H1 (cell line): ENCODE results near the gene CYTL1. TPM values are rescaled to one million over a fixed set of nuclear protein-coding genes. Genes with fewer than 3 reads are reported as not detected.

Experiments
- CBX5 ChIP-seq: fragments of 300-800, 300-1000 bp; sonication (generic); IDR thresholded peaks from 2 replicates; pipeline ENCODE4 v1.7.1; 2016; ENCODE audit warnings: antibody characterized with exemption, low read length, low read depth
- CHD2 ChIP-seq: IDR thresholded peaks from 2 replicates; pipeline ENCODE4 v1.6.1; 2012; ENCODE audit warnings: low read length, improper control_type of control experiment
- CREB1 ChIP-seq: IDR thresholded peaks from 2 replicates; pipeline ENCODE4 v1.6.1; 2012; ENCODE audit warnings: inconsistent platforms
- CTBP2 ChIP-seq: IDR thresholded peaks from 2 replicates; pipeline ENCODE4 v1.7.0; 2011; ENCODE audit warnings: borderline replicate concordance, mild to moderate bottlenecking, moderate library complexity, mixed read lengths, low read length; ENCODE audit not compliant: insufficient read depth, insufficient read length
- PHF8 ChIP-seq: fragments of 200-600 bp; sonication (generic); conservative IDR thresholded peaks from 2 replicates; pipeline ENCODE4 v1.7.1; 2012; ENCODE audit warnings: low read depth, mild to moderate bottlenecking, inconsistent platforms, low read length, moderate library complexity
- POLR2A ChIP-seq, 2 experiments: IDR thresholded peaks; 1 replicate in 1 of 2; 2 replicates in 1 of 2; pipeline ENCODE4 v1.6.1; 2011; ENCODE audit warnings: low read depth in 2 of 2, low read length in 2 of 2, mild to moderate bottlenecking in 2 of 2; ENCODE audit errors: control extremely low read depth in 1 of 2
- polyA plus RNA-seq, 7 experiments: library from polyadenylated mRNA; depleted of rRNA in 3 of 7; stranded (reverse) in 5 of 7; unstranded in 2 of 7; fragments of >200 nt in 5 of 7; fragments of 200-250 nt in 2 of 7; gene quantifications; 1 replicate in 5 of 7; 2 replicates in 1 of 7; 4 replicates in 1 of 7; pipeline versions ENCODE4 v1.2.1 to v1.2.3, GENCODE V29; 2011 to 2013; ENCODE audit warnings: missing spikeins in 2 of 7, mixed read lengths in 2 of 7
- total RNA-seq: library from RNA; stranded (reverse); fragmentation: NEBNext Ultra II Directional; extraction: Animal tissue kit (Norgen Biotek cat#: 25700); gene quantifications from 2 replicates; pipeline ENCODE4 v1.2.1, GENCODE V29; 2021
- TF ChIP-seq, protein P1 (sequence below), 3 experiments: IDR thresholded peaks; 1 replicate in 2 of 3; 2 replicates in 1 of 3; pipeline versions ENCODE4 v1.5.1 to v1.6.1; 2011; ENCODE audit warnings: low read length in 3 of 3, mild to moderate bottlenecking in 3 of 3, inconsistent platforms in 2 of 3, low read depth in 1 of 3, moderate library complexity in 1 of 3; ENCODE audit not compliant: insufficient read depth in 1 of 3; ENCODE audit errors: control extremely low read depth in 1 of 3
- TF ChIP-seq, protein P2 (sequence below): IDR thresholded peaks from 2 replicates; pipeline ENCODE4 v1.6.1; 2012; ENCODE audit warnings: low read length, inconsistent platforms

Gene CYTL1
- total and polyA plus RNA-seq, 2 of the 8 experiments (the other 6 are each of a cell fraction or from before 2014, with no cell fraction given), result 8.6 to 9.8 TPM

DNA sequence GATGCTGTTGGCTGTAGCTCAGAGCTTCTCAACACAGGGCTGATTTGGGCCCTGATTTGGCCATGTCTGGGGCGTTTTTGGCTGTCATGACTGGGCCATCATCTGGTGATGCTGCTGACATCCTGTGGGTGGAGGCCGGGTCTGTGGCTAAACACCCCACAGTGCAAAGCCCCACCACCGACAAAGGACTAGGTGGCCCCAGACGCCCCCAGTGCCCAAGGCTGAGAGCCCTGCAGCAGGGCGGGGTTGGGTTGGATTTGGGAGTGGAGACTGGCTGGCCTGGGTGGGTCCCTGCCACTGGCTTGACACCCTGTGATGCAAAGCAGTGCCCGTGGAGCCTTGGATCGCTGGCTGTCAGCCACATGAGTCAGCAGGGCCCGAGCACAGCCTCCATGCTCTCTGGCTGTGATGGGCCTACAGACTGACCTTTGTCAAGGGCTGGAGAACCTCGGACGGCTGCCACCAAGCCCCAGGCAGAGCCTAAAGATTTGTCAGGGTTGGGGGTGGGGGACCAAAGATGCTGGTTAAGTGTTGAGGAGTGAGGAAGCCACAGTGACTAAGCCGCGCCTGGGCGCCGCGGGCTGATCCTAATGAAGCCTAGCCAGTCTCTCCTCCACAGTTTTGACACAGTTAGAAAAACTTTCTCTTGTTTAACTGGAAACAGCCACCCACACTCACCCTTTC is 28.3 kb downstream of the CYTL1 start (continued):
- TF ChIP-seq CTBP2 (no peak), CREB1 (no peak), CHD2 (no peak), PHF8 (no peak), CBX5 (no peak), POLR2A (IDR thresholded peaks at IDR 0.05; ENCODE audit: control extremely low read depth in 1 of 2, low read depth in 2 of 2, low read length in 2 of 2) (no peak)
- TF ChIP-seq, protein P1, sequence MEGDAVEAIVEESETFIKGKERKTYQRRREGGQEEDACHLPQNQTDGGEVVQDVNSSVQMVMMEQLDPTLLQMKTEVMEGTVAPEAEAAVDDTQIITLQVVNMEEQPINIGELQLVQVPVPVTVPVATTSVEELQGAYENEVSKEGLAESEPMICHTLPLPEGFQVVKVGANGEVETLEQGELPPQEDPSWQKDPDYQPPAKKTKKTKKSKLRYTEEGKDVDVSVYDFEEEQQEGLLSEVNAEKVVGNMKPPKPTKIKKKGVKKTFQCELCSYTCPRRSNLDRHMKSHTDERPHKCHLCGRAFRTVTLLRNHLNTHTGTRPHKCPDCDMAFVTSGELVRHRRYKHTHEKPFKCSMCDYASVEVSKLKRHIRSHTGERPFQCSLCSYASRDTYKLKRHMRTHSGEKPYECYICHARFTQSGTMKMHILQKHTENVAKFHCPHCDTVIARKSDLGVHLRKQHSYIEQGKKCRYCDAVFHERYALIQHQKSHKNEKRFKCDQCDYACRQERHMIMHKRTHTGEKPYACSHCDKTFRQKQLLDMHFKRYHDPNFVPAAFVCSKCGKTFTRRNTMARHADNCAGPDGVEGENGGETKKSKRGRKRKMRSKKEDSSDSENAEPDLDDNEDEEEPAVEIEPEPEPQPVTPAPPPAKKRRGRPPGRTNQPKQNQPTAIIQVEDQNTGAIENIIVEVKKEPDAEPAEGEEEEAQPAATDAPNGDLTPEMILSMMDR (IDR thresholded peaks at IDR 0.05; ENCODE audit: control extremely low read depth in 1 of 3, insufficient read depth in 1 of 3, low read depth in 1 of 3, low read length in 3 of 3), result no peak
- TF ChIP-seq, protein P2, sequence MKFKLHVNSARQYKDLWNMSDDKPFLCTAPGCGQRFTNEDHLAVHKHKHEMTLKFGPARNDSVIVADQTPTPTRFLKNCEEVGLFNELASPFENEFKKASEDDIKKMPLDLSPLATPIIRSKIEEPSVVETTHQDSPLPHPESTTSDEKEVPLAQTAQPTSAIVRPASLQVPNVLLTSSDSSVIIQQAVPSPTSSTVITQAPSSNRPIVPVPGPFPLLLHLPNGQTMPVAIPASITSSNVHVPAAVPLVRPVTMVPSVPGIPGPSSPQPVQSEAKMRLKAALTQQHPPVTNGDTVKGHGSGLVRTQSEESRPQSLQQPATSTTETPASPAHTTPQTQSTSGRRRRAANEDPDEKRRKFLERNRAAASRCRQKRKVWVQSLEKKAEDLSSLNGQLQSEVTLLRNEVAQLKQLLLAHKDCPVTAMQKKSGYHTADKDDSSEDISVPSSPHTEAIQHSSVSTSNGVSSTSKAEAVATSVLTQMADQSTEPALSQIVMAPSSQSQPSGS, result no peak
